CD4-positive, alpha-beta T cell treated with Interleukin-4 for 1 hour (primary cell): ENCODE measurements around the gene CCNY.
"Not testable (repeated sequence)": the region's sequence is repeated elsewhere in the genome, so short reads cannot be mapped to it uniquely, and the experiment has no call there.

Experiments
- DNase-seq, 2 donors: peaks; one replicate each; pipeline ENCODE4 v3.0.0-alpha.2; 2020 to 2022

CCNY gene

GRCh38 chr10:35493196-35494118 lies 157.1 kb downstream of the CCNY start:
- no peak for DNase-seq

GRCh38 chr10:35495521-35496119 lies 159.3 kb downstream of the CCNY start:
- no peak for DNase-seq

GRCh38 chr10:35497909-35498308 lies 161.6 kb downstream of the CCNY start:
- no peak for DNase-seq

- no peak for DNase-seq
Measured at GRCh38 chr10:35498693-35499092, 162.4 kb downstream of the CCNY start.

- DNase-seq, result no peak
Measured at GRCh38 chr10:35501923-35502322, 165.6 kb downstream of the CCNY start.

GRCh38 chr10:35502692-35503091 lies 166.4 kb downstream of the CCNY start:
- no peak for DNase-seq

GRCh38 chr10:35503578-35503977 lies 167.3 kb downstream of the CCNY start:
- DNase-seq, result no peak

GRCh38 chr10:35504132-35504531 lies 167.8 kb downstream of the CCNY start:
- DNase-seq, result no peak

- DNase-seq, result no peak
Measured at GRCh38 chr10:35505241-35505873, 169.0 kb downstream of the CCNY start.

- no peak for DNase-seq
Measured at GRCh38 chr10:35506741-35507140, 170.4 kb downstream of the CCNY start.

GRCh38 chr10:35507519-35508109 lies 171.3 kb downstream of the CCNY start:
- no peak for DNase-seq

- DNase-seq, result no peak
Measured at GRCh38 chr10:35508647-35509046, 172.3 kb downstream of the CCNY start.

GRCh38 chr10:35510891-35511290 lies 174.6 kb downstream of the CCNY start:
- no peak for DNase-seq

GRCh38 chr10:35511647-35512046 lies 175.3 kb downstream of the CCNY start:
- DNase-seq, result no peak

GRCh38 chr10:35516102-35516670 lies 179.9 kb downstream of the CCNY start:
- DNase-seq, result no peak

- no peak for DNase-seq
Measured at GRCh38 chr10:35517431-35518181, 181.3 kb downstream of the CCNY start.

GRCh38 chr10:35518187-35518586 lies 181.9 kb downstream of the CCNY start:
- DNase-seq, result not testable (repeated sequence)

- DNase-seq, result no peak
Measured at GRCh38 chr10:35520996-35521395, 184.7 kb downstream of the CCNY start.

- DNase-seq, result peak in 1 of 2 donors; percentile 14
Measured at GRCh38 chr10:35523670-35524225, 187.4 kb downstream of the CCNY start.

- DNase-seq, result no peak
Measured at GRCh38 chr10:35526746-35527145, 190.4 kb downstream of the CCNY start.

GRCh38 chr10:35532141-35532540 lies 195.8 kb downstream of the CCNY start:
- DNase-seq, result no peak

GRCh38 chr10:35533565-35533964 lies 197.3 kb downstream of the CCNY start:
- DNase-seq, result no peak
